ENCODE measurements around the gene ARHGAP29.
"Not testable (repeated sequence)": the region's sequence is repeated elsewhere in the genome, so short reads cannot be mapped to it uniquely, and the experiment has no call there.

- TF ChIP-seq SP1 (IDR thresholded peaks at IDR 0.05; ENCODE audit: low read depth, low read length); CTCF (IDR thresholded peaks at IDR 0.05; ENCODE audit: control extremely low read depth in 1 of 3, insufficient read depth in 1 of 3, low read depth in 1 of 3, low read length in 3 of 3); EZH2 (IDR thresholded peaks at IDR 0.05; ENCODE audit: low read depth, low read length, severe bottlenecking); EGR1 (IDR thresholded peaks at IDR 0.05; ENCODE audit: borderline replicate concordance, low read depth, low read length): not testable (repeated sequence)
Observed at GRCh38 chr1:94149166-94149565, 88.2 kb downstream of the ARHGAP29 start.
